A673 (cell line): ENCODE results near the gene SNX13. TPM values are rescaled to one million over a fixed set of nuclear protein-coding genes. Genes with fewer than 3 reads are reported as not detected.

ENCODE experiments used
- BruUV-seq: library from RNA; stranded (reverse); fragments of 400-500 nt; replicated peaks from 2 replicates; lab custom pipeline; 2021; lab: Mats Ljungman, UMichigan
- CTCF ChIA-PET: fragments of 300-600 bp; sonication (Branson Sonifier 250); formaldehyde crosslinking; loops from one replicate; lab custom pipeline; 2022; ENCODE audit warnings: antibody characterized with exemption; lab: Charles Lee
- POLR2A ChIA-PET: fragments of 300-600 bp; sonication (Branson Sonifier 250); formaldehyde crosslinking; loops from one replicate; lab custom pipeline; 2022; ENCODE audit warnings: antibody characterized with exemption; ENCODE audit not compliant: low non-redundant PET; lab: Charles Lee
- DNase-seq: peaks from one replicate; pipeline ENCODE4 v3.0.0-alpha.2; 2015; ENCODE audit warnings: low spot score
- H3K27ac ChIP-seq: fragments of 200-600 bp; sonication (generic); 2 replicates; pipeline ENCODE4 v1.5.1; 2016; ENCODE audit warnings: mixed run types, low read depth, mild to moderate bottlenecking, mixed read lengths, antibody characterized with exemption, low read length; ENCODE audit not compliant: poor library complexity, severe bottlenecking
- H3K27me3 ChIP-seq: fragments of 200-600 bp; sonication (generic); replicated peaks from 2 replicates; pipeline ENCODE4 v1.6.1; 2017; ENCODE audit warnings: mixed run types, low read depth, mild to moderate bottlenecking, mixed read lengths, antibody characterized with exemption, low read length; ENCODE audit not compliant: insufficient read depth, poor library complexity
- H3K36me3 ChIP-seq: fragments of 200-600 bp; sonication (generic); 2 replicates; pipeline ENCODE4 v1.6.1; 2016; ENCODE audit warnings: mixed run types, mild to moderate bottlenecking, mixed read lengths, antibody characterized with exemption, low read length; ENCODE audit not compliant: insufficient read depth, poor library complexity, severe bottlenecking
- H3K4me1 ChIP-seq: fragments of 200-600 bp; sonication (generic); 2 replicates; pipeline ENCODE4 v1.6.1; 2017; ENCODE audit warnings: mixed run types, mild to moderate bottlenecking, mixed read lengths, antibody characterized with exemption, low read length; ENCODE audit not compliant: insufficient read depth, poor library complexity, severe bottlenecking
- H3K4me3 ChIP-seq: fragments of 200-600 bp; sonication (generic); 2 replicates; pipeline ENCODE4 v1.5.1; 2016; ENCODE audit warnings: low read depth, mixed run types, mild to moderate bottlenecking, mixed read lengths, low read length; ENCODE audit not compliant: poor library complexity, severe bottlenecking
- H3K9me3 ChIP-seq: fragments of 200-600 bp; sonication (generic); 2 replicates; pipeline ENCODE4 v1.6.1; 2016; ENCODE audit warnings: mixed run types, low read depth, mild to moderate bottlenecking, mixed read lengths, antibody characterized with exemption, low read length; ENCODE audit not compliant: poor library complexity, severe bottlenecking
- EZH2 ChIP-seq: fragments of 200-600 bp; sonication (generic); IDR thresholded peaks from 2 replicates; pipeline ENCODE4 v1.6.1; 2017; ENCODE audit warnings: borderline replicate concordance, low read depth, mild to moderate bottlenecking, mixed read lengths, antibody characterized with exemption, low read length; ENCODE audit not compliant: poor library complexity, severe bottlenecking
- intact Hi-C: fragments of 100-400 bp; cut with micrococcal nuclease; formaldehyde crosslinking; loops from one replicate; pipeline ENCODE4 v1.10.0; 2022; ENCODE audit not compliant: unreplicated experiment
- total RNA-seq: library from RNA; stranded (reverse); gene quantifications from 2 replicates; pipeline ENCODE4 v1.2.3, GENCODE V29; 2021
- TF ChIP-seq, protein P1 (sequence below): fragments of 300-800, 200-600 bp; sonication (generic); conservative IDR thresholded peaks from 2 replicates; pipeline ENCODE4 v1.5.1; 2017; ENCODE audit warnings: low read depth, mild to moderate bottlenecking, antibody characterized with exemption, low read length, moderate library complexity, mixed read lengths

The SNX13 gene
- total RNA-seq, 1 experiment from 2014 or later, result 31.2 TPM

DNA sequence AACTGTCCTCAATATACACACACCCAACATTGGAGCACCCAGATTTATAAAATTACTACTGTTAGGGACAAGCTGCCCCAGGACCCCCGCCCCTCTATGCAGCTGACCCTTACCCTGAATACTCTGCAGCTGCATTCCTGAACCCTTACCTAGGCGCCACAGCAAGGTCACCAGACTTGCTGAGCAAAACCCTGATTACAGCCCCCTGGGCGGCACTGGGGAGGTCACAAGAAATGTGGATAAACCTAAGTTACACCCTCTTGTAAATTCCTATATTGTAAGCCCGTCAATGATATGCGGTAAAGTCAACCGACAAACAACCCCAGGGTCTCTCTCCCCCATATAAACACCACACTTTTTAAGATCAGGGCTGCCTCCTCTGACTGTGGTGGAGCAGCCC, 25.1 kb downstream of the SNX13 start:
- TF ChIP-seq EZH2, result no peak
- TF ChIP-seq, protein P1, sequence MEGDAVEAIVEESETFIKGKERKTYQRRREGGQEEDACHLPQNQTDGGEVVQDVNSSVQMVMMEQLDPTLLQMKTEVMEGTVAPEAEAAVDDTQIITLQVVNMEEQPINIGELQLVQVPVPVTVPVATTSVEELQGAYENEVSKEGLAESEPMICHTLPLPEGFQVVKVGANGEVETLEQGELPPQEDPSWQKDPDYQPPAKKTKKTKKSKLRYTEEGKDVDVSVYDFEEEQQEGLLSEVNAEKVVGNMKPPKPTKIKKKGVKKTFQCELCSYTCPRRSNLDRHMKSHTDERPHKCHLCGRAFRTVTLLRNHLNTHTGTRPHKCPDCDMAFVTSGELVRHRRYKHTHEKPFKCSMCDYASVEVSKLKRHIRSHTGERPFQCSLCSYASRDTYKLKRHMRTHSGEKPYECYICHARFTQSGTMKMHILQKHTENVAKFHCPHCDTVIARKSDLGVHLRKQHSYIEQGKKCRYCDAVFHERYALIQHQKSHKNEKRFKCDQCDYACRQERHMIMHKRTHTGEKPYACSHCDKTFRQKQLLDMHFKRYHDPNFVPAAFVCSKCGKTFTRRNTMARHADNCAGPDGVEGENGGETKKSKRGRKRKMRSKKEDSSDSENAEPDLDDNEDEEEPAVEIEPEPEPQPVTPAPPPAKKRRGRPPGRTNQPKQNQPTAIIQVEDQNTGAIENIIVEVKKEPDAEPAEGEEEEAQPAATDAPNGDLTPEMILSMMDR, result no peak
- ChIA-PET CTCF (no interaction called here), POLR2A (no interaction called here)
- Histone ChIP-seq H3K4me3 (no peak overlapping the region), H3K36me3 (no peaks in the 10 kb centered on the region), H3K9me3 (peaks cover 12% of the 10 kb centered on the region), H3K27ac (no peak overlapping the region), H3K27me3 (no peaks in the 10 kb centered on the region), H3K4me1 (no peaks in the 10 kb centered on the region)
- BruUV-seq, result no TSS peak
- DNase-seq, result no peak
- intact Hi-C loops, result no loop called here

DNA sequence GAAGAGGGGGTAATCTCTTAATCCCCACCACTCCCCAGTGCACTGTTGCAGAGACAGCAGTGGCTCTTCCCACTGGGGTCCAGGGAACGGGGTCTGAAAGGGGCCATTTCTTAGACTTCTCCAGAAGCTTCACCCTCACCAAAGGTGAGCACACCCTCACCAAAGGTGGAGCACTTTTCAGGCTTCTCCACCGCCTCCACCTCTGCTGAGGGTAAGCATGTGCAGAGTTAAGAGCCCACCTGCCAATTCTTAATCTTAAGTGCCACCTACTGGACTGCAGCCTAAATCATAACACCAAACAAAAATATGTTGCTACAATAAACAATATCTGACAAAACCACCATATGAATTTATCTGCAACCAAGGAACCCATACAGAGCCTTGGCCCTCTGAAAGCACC, 27.0 kb downstream of the SNX13 start:
- Histone ChIP-seq H3K9me3 (peaks cover 12% of the 10 kb centered on the region), H3K4me3 (no peak overlapping the region), H3K4me1 (no peaks in the 10 kb centered on the region), H3K27ac (no peak overlapping the region), H3K36me3 (no peaks in the 10 kb centered on the region), H3K27me3 (no peaks in the 10 kb centered on the region)
- DNase-seq, result no peak
- TF ChIP-seq EZH2, result no peak
- TF ChIP-seq, protein P1, result no peak
- POLR2A ChIA-PET, result no interaction called here
- intact Hi-C loops, result no loop called here
- BruUV-seq, result no TSS peak
- CTCF ChIA-PET, result no interaction called here

DNA sequence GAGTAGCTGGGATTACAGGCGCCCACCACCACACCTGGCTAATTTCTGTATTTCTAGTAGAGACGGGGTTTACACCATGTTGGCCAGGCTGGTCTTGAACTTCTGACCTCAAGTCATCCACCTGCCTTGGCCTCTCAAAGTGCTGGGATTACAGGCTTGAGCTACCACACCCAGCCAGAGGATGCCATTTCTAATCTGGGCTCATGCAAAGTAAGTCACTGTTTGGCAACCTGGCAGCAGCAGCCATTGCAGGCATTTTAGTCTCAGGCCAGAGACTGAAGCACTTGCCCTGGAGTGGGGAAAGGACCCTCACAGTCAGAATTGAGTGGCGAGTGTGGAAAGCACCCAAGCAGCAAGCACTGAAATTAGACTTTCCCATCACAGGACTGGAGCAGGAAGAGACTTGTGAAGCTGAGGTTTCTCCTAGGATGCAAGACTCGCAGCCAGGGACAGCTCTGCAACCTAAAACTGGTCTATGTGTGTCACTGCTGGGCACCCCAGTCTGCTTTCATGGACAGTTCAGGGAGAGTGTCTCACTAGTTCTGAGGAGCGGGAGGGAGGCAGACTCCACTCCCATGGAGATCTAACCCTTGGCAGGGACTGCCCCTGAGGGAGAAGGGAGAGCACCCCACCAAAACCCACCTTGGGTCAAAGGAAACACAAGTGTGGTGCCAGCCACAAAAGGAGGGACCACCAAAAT, 27.6 kb downstream of the SNX13 start:
- no peaks in the 10 kb centered on the region for H3K4me1 ChIP-seq
- no peak overlapping the region for H3K27ac ChIP-seq
- POLR2A ChIA-PET, result no interaction called here
- peaks cover 12% of the 10 kb centered on the region for H3K9me3 ChIP-seq
- no TSS peak for BruUV-seq
- DNase-seq, result no peak
- intact Hi-C loops, result no loop called here
- CTCF ChIA-PET, result no interaction called here
- H3K36me3 ChIP-seq, result no peaks in the 10 kb centered on the region
- H3K4me3 ChIP-seq, result no peak overlapping the region
- TF ChIP-seq, protein P1, result no peak
- TF ChIP-seq EZH2, result no peak
- no peaks in the 10 kb centered on the region for H3K27me3 ChIP-seq
